Hepatocyte (in vitro differentiated cells): ENCODE results near the gene AMPH.

Source experiments
- CTCF ChIP-seq: fragments of 200-600 bp; sonication (generic); IDR thresholded peaks from 2 replicates; pipeline ENCODE4 v1.5.1; 2016; ENCODE audit warnings: antibody characterized with exemption, mild to moderate bottlenecking; ENCODE audit not compliant: poor library complexity
- EZH2 ChIP-seq: fragments of 200-600 bp; sonication (generic); IDR thresholded peaks from 2 replicates; pipeline ENCODE4 v1.6.1; 2016; ENCODE audit warnings: antibody characterized with exemption, mild to moderate bottlenecking, borderline replicate concordance
- EZH2phosphoT487 ChIP-seq: fragments of 200-600 bp; sonication (generic); IDR thresholded peaks from one replicate; pipeline ENCODE4 v1.6.1; 2018; ENCODE audit warnings: antibody characterized with exemption, mild to moderate bottlenecking, low read depth, moderate library complexity; ENCODE audit not compliant: unreplicated experiment, severe bottlenecking

GRCh38 chr7:38374507-38374906 is 256.7 kb downstream of the AMPH start:
- TF ChIP-seq CTCF: peak; percentile 54
- TF ChIP-seq EZH2: no peak
- no peak for TF ChIP-seq EZH2phosphoT487
